Fibroblast of peridontal ligament (primary cell): ENCODE measurements around the gene CFAP45.

Experiments
- DNase-seq: peaks from one replicate; pipeline ENCODE4 v3.0.0-alpha.2; 2010; ENCODE audit errors: extremely low read depth

The CFAP45 gene

GRCh38 chr1:159827549-159827948 is 72.4 kb downstream of the CFAP45 start:
- DNase-seq: no peak

- no peak for DNase-seq
Observed at GRCh38 chr1:159827102-159827490, 72.9 kb downstream of the CFAP45 start.

DNA sequence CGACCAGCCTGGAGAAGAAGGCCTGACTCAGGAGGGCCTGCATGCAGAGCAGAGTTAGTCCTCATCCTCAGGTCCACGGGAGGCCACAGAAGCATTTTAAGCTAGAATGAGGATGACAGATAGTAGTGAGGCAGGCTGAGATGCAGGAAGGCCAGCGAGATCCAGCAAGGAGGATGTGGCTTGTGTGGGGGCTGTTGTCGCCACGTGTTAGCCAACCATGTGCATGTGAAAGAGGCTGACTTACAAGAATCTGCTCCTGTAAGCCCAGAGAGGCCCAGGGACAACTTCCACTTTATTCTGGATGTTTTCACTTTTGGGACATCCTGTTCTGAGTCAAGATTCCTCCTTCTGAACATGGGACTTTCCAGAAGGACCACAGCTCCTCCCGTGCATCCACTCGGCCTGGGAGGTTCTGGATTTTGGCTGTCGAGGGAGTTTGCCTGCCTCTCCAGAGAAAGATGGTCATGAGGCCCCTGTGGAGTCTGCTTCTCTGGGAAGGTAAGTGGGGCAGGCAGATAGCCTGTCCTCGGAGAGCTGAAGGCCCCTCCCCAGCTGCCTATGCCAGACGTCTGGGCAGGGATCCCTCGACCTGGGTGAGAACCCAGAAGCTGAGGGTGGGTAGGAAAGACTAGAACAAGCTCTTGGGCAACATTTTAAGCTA is 73.4 kb downstream of the CFAP45 start, which contains the start of gene SLAMF8:
SLAMF8 (plus strand) TSS at position 433 of the 661 bp plus-strand sequence; CDS start at position 459, 26 bp downstream.
- DNase-seq: no peak

GRCh38 chr1:159825564-159825963 is 74.4 kb downstream of the CFAP45 start:
- no peak for DNase-seq

- DNase-seq: no peak
Observed at GRCh38 chr1:159823406-159823805, 76.6 kb downstream of the CFAP45 start.
